Keratinocyte (primary cell): ENCODE results near the gene KIF26A. TPM values are rescaled to one million over a fixed set of nuclear protein-coding genes. Genes with fewer than 3 reads are reported as not detected.

ENCODE experiments used
- DNase-seq: peaks from one replicate; pipeline ENCODE4 v3.0.0-alpha.2; 2011; ENCODE audit warnings: low read depth, missing footprints, low spot score
- FAIRE-seq: peaks from 2 replicates; lab custom pipeline; 2011; peaks lifted over from hg19 to GRCh38; lab: Jason Lieb, UNC
- H2AFZ ChIP-seq: 2 replicates; pipeline ENCODE4 v1.6.0; 2012; ENCODE audit warnings: low read length, control low read depth, inconsistent platforms; ENCODE audit not compliant: control insufficient read depth
- H3K27ac ChIP-seq: 2 replicates; pipeline ENCODE4 v1.5.1; 2011; ENCODE audit warnings: low read length; ENCODE audit not compliant: control insufficient read depth, insufficient read depth
- H3K27me3 ChIP-seq: 3 replicates; pipeline ENCODE4 v1.6.0; 2011; ENCODE audit warnings: low read length; ENCODE audit not compliant: control insufficient read depth, insufficient read depth; ENCODE audit errors: extremely low read depth
- H3K36me3 ChIP-seq, 2 experiments: 2 replicates in 1 of 2; 3 replicates in 1 of 2; pipeline ENCODE4 v1.5.1; 2011; ENCODE audit warnings: low read length in 2 of 2, mild to moderate bottlenecking in 1 of 2; ENCODE audit not compliant: control insufficient read depth in 2 of 2, insufficient read depth in 2 of 2; ENCODE audit errors: extremely low read depth in 1 of 2
- H3K4me1 ChIP-seq: 3 replicates; pipeline ENCODE4 v1.5.1; 2011; ENCODE audit warnings: low read length; ENCODE audit not compliant: control insufficient read depth, insufficient read depth; ENCODE audit errors: extremely low read depth
- H3K4me2 ChIP-seq: 3 replicates; pipeline ENCODE4 v1.6.0; 2011; ENCODE audit warnings: low read depth, low read length; ENCODE audit not compliant: control insufficient read depth, insufficient read depth; ENCODE audit errors: extremely low read depth
- H3K4me3 ChIP-seq, 3 experiments: fragments of 200-600 bp in 1 of 3; sonication (generic) in 1 of 3; 2 replicates in 2 of 3; 3 replicates in 1 of 3; pipeline ENCODE4 v1.5.1; 2011 to 2016; ENCODE audit warnings: low read length in 3 of 3, mild to moderate bottlenecking in 3 of 3, control low read depth in 2 of 3, inconsistent platforms in 1 of 3, low read depth in 1 of 3, mixed read lengths in 1 of 3, mixed run types in 1 of 3, moderate library complexity in 1 of 3; ENCODE audit not compliant: control insufficient read depth in 2 of 3, insufficient read depth in 2 of 3; ENCODE audit errors: extremely low read depth in 1 of 3
- H3K79me2 ChIP-seq: 2 replicates; pipeline ENCODE4 v1.6.0; 2012; ENCODE audit warnings: low read length; ENCODE audit not compliant: control insufficient read depth, insufficient read depth
- H3K9ac ChIP-seq: 3 replicates; pipeline ENCODE4 v1.6.0; 2011; ENCODE audit warnings: low read length; ENCODE audit not compliant: control insufficient read depth, insufficient read depth; ENCODE audit errors: extremely low read depth
- H3K9me1 ChIP-seq: 3 replicates; pipeline ENCODE4 v1.6.0; 2011; ENCODE audit warnings: low read length; ENCODE audit not compliant: control insufficient read depth, insufficient read depth; ENCODE audit errors: extremely low read depth
- H3K9me3 ChIP-seq: 2 replicates; pipeline ENCODE4 v1.5.1; 2012; ENCODE audit warnings: low read depth, low read length; ENCODE audit not compliant: control insufficient read depth
- H4K20me1 ChIP-seq: 3 replicates; pipeline ENCODE4 v1.6.0; 2011; ENCODE audit warnings: low read length; ENCODE audit not compliant: control insufficient read depth, insufficient read depth; ENCODE audit errors: extremely low read depth
- EZH2 ChIP-seq: IDR thresholded peaks from one replicate; pipeline ENCODE4 v1.6.1; 2012; ENCODE audit warnings: inconsistent platforms, mild to moderate bottlenecking, low read length, moderate library complexity
- dilution Hi-C: fragments of 300-500 bp; cut with MboI; formaldehyde crosslinking; loops from one replicate; pipeline ENCODE4 v1.7.0; 2020; ENCODE audit warnings: low sequenced_read_pairs; ENCODE audit not compliant: extremely low pct_ligation_motif_present
- polyA plus RNA-seq, 5 experiments: library from polyadenylated mRNA; depleted of rRNA in 3 of 5; stranded (reverse) in 3 of 5; stranded (forward) in 1 of 5; unstranded in 1 of 5; fragments of >200 nt; gene quantifications; 1 replicate in 1 of 5; 2 replicates in 3 of 5; 3 replicates in 1 of 5; pipeline versions ENCODE4 v1.2.1 to v1.2.3, GENCODE V29; 2011 to 2012; ENCODE audit warnings: missing spikeins in 2 of 5, low read depth in 1 of 5, low replicate concordance in 1 of 5
- TF ChIP-seq, protein P1 (sequence below), 3 experiments: IDR thresholded peaks in 1 of 3; conservative IDR thresholded peaks in 1 of 3; optimal IDR thresholded peaks in 1 of 3; 2 replicates in 2 of 3; 3 replicates in 1 of 3; pipeline versions ENCODE3 to v1.5.1; 2011; ENCODE audit warnings: low read length in 3 of 3, mild to moderate bottlenecking in 3 of 3, moderate library complexity in 2 of 3, control low read depth in 1 of 3, inconsistent platforms in 1 of 3; ENCODE audit not compliant: insufficient read depth in 2 of 3; ENCODE audit errors: extremely low read depth in 1 of 3

Gene KIF26A
- polyA plus RNA-seq, 1 donor (not counting 4 experiments of a cell fraction or from before 2014, with no cell fraction given) = 0.07 TPM

DNA sequence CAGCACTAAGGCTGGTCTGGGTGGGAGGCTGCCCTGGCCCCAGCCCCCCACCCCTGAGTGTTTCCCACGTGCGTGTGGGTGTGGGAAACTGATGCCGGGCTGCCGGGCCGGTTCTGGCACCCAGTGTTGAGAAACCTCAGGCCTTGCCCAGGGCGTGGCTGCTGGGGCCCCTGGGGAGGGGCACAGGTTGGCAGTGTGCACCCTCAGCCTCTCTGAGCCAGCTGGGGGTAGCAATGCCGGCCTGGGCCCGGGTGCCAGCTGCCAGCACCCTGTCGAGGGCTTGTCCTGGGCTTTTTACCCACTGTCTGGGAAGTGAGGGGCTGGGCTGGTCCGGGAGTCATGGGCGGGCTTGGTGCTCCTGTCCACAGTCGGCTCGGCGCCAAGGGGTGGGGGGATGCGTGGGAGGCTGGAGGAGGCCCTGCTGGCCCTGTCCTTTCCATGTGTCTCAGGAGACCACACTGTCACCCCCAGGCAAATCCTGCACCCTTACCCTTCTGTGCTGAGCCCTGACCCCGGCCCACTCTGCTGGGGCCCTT, 37.2 kb upstream of the KIF26A start:
- H3K27ac ChIP-seq = no peak overlapping the region
- peaks cover 17% of the 10 kb centered on the region for H3K4me1 ChIP-seq
- no peak for FAIRE-seq

DNA sequence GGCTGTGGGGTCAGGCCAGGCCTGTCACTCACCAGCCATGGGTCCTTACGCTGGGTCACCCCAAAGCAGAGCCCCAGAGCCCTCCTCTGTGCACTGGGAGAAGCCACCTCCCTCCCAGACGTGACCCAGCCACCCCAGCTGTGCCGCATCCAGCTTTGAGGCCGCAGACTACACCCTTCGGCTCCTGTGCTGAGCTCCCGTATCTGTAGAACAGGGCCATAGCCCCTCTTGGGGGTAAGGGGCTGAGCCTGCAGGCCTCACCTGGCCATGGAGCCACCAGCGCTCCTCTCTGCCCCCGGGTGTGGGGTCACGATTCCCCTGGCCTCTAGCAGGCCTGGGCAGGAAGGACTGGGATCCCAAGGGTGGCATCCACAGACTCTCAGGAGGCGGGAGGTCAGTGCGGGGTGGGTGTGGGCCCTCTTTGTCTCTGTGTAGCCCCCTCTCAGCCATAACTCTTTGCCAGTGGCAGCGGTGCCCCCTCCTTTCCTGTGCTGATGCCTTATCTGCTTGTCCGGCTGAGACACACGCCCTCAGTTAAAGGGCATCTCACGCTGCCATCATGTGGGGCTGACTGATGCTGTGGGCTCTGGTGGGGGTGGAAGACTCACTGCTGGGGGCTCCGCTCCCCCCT, 36.6 kb upstream of the KIF26A start:
- Histone ChIP-seq H3K4me2 (no peak overlapping the region), H3K9me3 (no peaks in the 10 kb centered on the region), H4K20me1 (no peaks in the 10 kb centered on the region), H3K27ac (no peak overlapping the region), H3K36me3 (no peaks in the 10 kb centered on the region), H3K27me3 (no peaks in the 10 kb centered on the region), H3K4me3 (no peak overlapping the region), H3K79me2 (no peaks in the 10 kb centered on the region), H2AFZ (no peak overlapping the region), H3K9ac (no peak overlapping the region), H3K4me1 (peaks cover 17% of the 10 kb centered on the region), H3K9me1 (no peaks in the 10 kb centered on the region)
- TF ChIP-seq EZH2 = no peak
- TF ChIP-seq, protein P1, sequence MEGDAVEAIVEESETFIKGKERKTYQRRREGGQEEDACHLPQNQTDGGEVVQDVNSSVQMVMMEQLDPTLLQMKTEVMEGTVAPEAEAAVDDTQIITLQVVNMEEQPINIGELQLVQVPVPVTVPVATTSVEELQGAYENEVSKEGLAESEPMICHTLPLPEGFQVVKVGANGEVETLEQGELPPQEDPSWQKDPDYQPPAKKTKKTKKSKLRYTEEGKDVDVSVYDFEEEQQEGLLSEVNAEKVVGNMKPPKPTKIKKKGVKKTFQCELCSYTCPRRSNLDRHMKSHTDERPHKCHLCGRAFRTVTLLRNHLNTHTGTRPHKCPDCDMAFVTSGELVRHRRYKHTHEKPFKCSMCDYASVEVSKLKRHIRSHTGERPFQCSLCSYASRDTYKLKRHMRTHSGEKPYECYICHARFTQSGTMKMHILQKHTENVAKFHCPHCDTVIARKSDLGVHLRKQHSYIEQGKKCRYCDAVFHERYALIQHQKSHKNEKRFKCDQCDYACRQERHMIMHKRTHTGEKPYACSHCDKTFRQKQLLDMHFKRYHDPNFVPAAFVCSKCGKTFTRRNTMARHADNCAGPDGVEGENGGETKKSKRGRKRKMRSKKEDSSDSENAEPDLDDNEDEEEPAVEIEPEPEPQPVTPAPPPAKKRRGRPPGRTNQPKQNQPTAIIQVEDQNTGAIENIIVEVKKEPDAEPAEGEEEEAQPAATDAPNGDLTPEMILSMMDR (optimal IDR thresholded peaks at IDR 0.05 in 1 of 3, IDR thresholded peaks at IDR 0.05 in 1 of 3, conservative IDR thresholded peaks at IDR 0.05 in 1 of 3; ENCODE audit: extremely low read depth in 1 of 3, insufficient read depth in 2 of 3, low read length in 3 of 3) = no peak
- DNase-seq (no peak), FAIRE-seq (no peak)
- dilution Hi-C loops = no loop called here

More for the DNA sequence above, 37.2 kb upstream of the KIF26A start:
- H3K9me1 ChIP-seq = no peaks in the 10 kb centered on the region
- no peak overlapping the region for H3K9ac ChIP-seq
- H3K4me2 ChIP-seq = no peak overlapping the region
- DNase-seq = no peak
- no peaks in the 10 kb centered on the region for H3K9me3 ChIP-seq
- peaks cover 4% of the 10 kb centered on the region for H3K27me3 ChIP-seq
- H3K79me2 ChIP-seq = no peaks in the 10 kb centered on the region
- H2AFZ ChIP-seq = peak overlapping the region; percentile 8
- no peaks in the 10 kb centered on the region for H4K20me1 ChIP-seq
- dilution Hi-C loops = no loop called here
- TF ChIP-seq, protein P1 (optimal IDR thresholded peaks at IDR 0.05 in 1 of 3, IDR thresholded peaks at IDR 0.05 in 1 of 3, conservative IDR thresholded peaks at IDR 0.05 in 1 of 3; ENCODE audit: extremely low read depth in 1 of 3, insufficient read depth in 2 of 3, low read length in 3 of 3) = no peak
- no peak for TF ChIP-seq EZH2
- no peaks in the 10 kb centered on the region for H3K36me3 ChIP-seq
- H3K4me3 ChIP-seq = no peak overlapping the region
